Stimulated activated CD8-positive, alpha-beta memory T cell treated with anti-CD3 and anti-CD28 coated beads, Interleukin-15, amount 100 ng/mL, for 48 hours (primary cell): ENCODE data around the gene ANOS1.

ENCODE experiments used
- DNase-seq, 2 donors: peaks; one replicate each; pipeline ENCODE4 v3.0.0-alpha.2; 2020; ENCODE audit warnings: low read depth in 2 of 2

ANOS1 gene

GRCh38 chrX:8720136-8720535, 11.8 kb downstream of the ANOS1 start:
- DNase-seq = no peak

- no peak for DNase-seq
Measured at GRCh38 chrX:8717354-8717753, 14.6 kb downstream of the ANOS1 start.

- DNase-seq = no peak
Measured at GRCh38 chrX:8714164-8714563, 17.8 kb downstream of the ANOS1 start.

GRCh38 chrX:8711401-8711800, 20.5 kb downstream of the ANOS1 start:
- no peak for DNase-seq

- no peak for DNase-seq
Measured at GRCh38 chrX:8704184-8704583, 27.8 kb downstream of the ANOS1 start.

- no peak for DNase-seq
Measured at GRCh38 chrX:8692871-8693270, 39.1 kb downstream of the ANOS1 start.

- no peak for DNase-seq
Measured at GRCh38 chrX:8689473-8689872, 42.5 kb downstream of the ANOS1 start.

GRCh38 chrX:8688776-8689175, 43.2 kb downstream of the ANOS1 start:
- no peak for DNase-seq

- no peak for DNase-seq
Measured at GRCh38 chrX:8684201-8684965, 47.6 kb downstream of the ANOS1 start.

- no peak for DNase-seq
Measured at GRCh38 chrX:8683687-8684086, 48.2 kb downstream of the ANOS1 start.

- DNase-seq = no peak
Measured at GRCh38 chrX:8679550-8679949, 52.4 kb downstream of the ANOS1 start.

GRCh38 chrX:8675006-8675630, 56.8 kb downstream of the ANOS1 start:
- DNase-seq = no peak

- no peak for DNase-seq
Measured at GRCh38 chrX:8673201-8673600, 58.7 kb downstream of the ANOS1 start.

GRCh38 chrX:8672176-8672575, 59.8 kb downstream of the ANOS1 start:
- DNase-seq = no peak

GRCh38 chrX:8668813-8669212, 63.1 kb downstream of the ANOS1 start:
- no peak for DNase-seq

- no peak for DNase-seq
Measured at GRCh38 chrX:8663325-8663724, 68.6 kb downstream of the ANOS1 start.

- DNase-seq = no peak
Measured at GRCh38 chrX:8657883-8658282, 74.1 kb downstream of the ANOS1 start.

- DNase-seq = no peak
Measured at GRCh38 chrX:8653956-8654355, 78.0 kb downstream of the ANOS1 start.

GRCh38 chrX:8649969-8650368, 82.0 kb downstream of the ANOS1 start:
- no peak for DNase-seq

- DNase-seq = no peak
Measured at GRCh38 chrX:8647176-8647575, 84.8 kb downstream of the ANOS1 start.

GRCh38 chrX:8639949-8640475, 91.9 kb downstream of the ANOS1 start:
- DNase-seq = no peak

- DNase-seq = no peak
Measured at GRCh38 chrX:8636497-8636896, 95.4 kb downstream of the ANOS1 start.

- DNase-seq = no peak
Measured at GRCh38 chrX:8635812-8636211, 96.1 kb downstream of the ANOS1 start.
